WTC11 (cell line): ENCODE data around the gene IFITM10. TPM values are rescaled to one million over a fixed set of nuclear protein-coding genes. Genes with fewer than 3 reads are reported as not detected.

Experiments used
- ATAC-seq: fragments of 200-7000 bp; cut with Tn5 transposase; 2 replicates; pipeline ENCODE4 v1.10.0; 2021; ENCODE audit warnings: mild to moderate bottlenecking, moderate library complexity
- Bru-seq: library from RNA; stranded (reverse); fragments of 400-500 nt; gene quantifications from one replicate; lab custom pipeline; 2021; lab: Mats Ljungman, UMichigan
- CTCF ChIA-PET: fragments of 300-600 bp; sonication (Branson Sonifier 250); formaldehyde crosslinking; loops from one replicate; lab custom pipeline; 2021; ENCODE audit warnings: antibody characterized with exemption; lab: Charles Lee
- POLR2A ChIA-PET: fragments of 350-600 bp; sonication (Branson Sonifier 250); formaldehyde crosslinking; loops from one replicate; lab custom pipeline; 2021; ENCODE audit warnings: antibody characterized with exemption; lab: Charles Lee
- DNase-seq: peaks from one replicate; pipeline ENCODE4 v3.0.0; 2021; ENCODE audit warnings: low spot score
- H3K27ac Mint-ChIP-seq: 2 replicates; pipeline ENCODE4 v1.8.0; 2021; ENCODE audit warnings: mixed read lengths
- H3K27me3 Mint-ChIP-seq: 2 replicates; pipeline ENCODE4 v1.8.0; 2021; ENCODE audit warnings: low read depth, mild to moderate bottlenecking, moderate library complexity, mixed read lengths
- H3K36me3 Mint-ChIP-seq: 2 replicates; pipeline ENCODE4 v1.8.0; 2021; ENCODE audit warnings: mixed read lengths
- H3K4me1 Mint-ChIP-seq: 2 replicates; pipeline ENCODE4 v1.8.0; 2022; ENCODE audit warnings: mixed read lengths
- H3K4me3 Mint-ChIP-seq: 2 replicates; pipeline ENCODE4 v1.8.0; 2021; ENCODE audit warnings: mild to moderate bottlenecking, moderate library complexity, mixed read lengths
- H3K9me3 Mint-ChIP-seq: 2 replicates; pipeline ENCODE4 v1.8.0; 2021; ENCODE audit warnings: mixed read lengths
- CBFB ChIP-seq: sonication (generic); formaldehyde crosslinking; IDR thresholded peaks from 2 replicates; pipeline ENCODE4 v1.8.1; 2022; ENCODE audit warnings: mild to moderate bottlenecking, low read depth, missing genetic modification reagents
- CREM ChIP-seq: sonication (generic); formaldehyde crosslinking; IDR thresholded peaks from 2 replicates; pipeline ENCODE4 v1.8.1; 2022; ENCODE audit warnings: mild to moderate bottlenecking, missing genetic modification reagents, moderate library complexity
- ETV6 ChIP-seq: sonication (generic); formaldehyde crosslinking; IDR thresholded peaks from 2 replicates; pipeline ENCODE4 v1.8.1; 2022; ENCODE audit warnings: mild to moderate bottlenecking, missing genetic modification reagents
- JUN ChIP-seq: sonication (generic); formaldehyde crosslinking; IDR thresholded peaks from 2 replicates; pipeline ENCODE4 v1.8.0; 2023; ENCODE audit warnings: mild to moderate bottlenecking, missing genetic modification reagents
- SP1 ChIP-seq: sonication (generic); formaldehyde crosslinking; conservative IDR thresholded peaks from 2 replicates; pipeline ENCODE4 v1.8.1; 2022; ENCODE audit warnings: missing genetic modification reagents
- ZBTB21 ChIP-seq: sonication (generic); formaldehyde crosslinking; IDR thresholded peaks from 2 replicates; pipeline ENCODE4 v1.8.1; 2023; ENCODE audit warnings: mild to moderate bottlenecking, missing genetic modification reagents, borderline replicate concordance
- ZNF121 ChIP-seq: sonication (generic); formaldehyde crosslinking; IDR thresholded peaks from 2 replicates; pipeline ENCODE4 v1.8.0; 2023; ENCODE audit warnings: missing genetic modification reagents
- ZNF219 ChIP-seq: sonication (generic); formaldehyde crosslinking; IDR thresholded peaks from 2 replicates; pipeline ENCODE4 v1.8.0; 2023; ENCODE audit warnings: missing genetic modification reagents, mild to moderate bottlenecking, borderline replicate concordance
- ZNF317 ChIP-seq: sonication (generic); formaldehyde crosslinking; IDR thresholded peaks from 2 replicates; pipeline ENCODE4 v1.8.1; 2023; ENCODE audit warnings: low read depth, mild to moderate bottlenecking, moderate library complexity, missing genetic modification reagents, borderline replicate concordance
- ZNF396 ChIP-seq: fragments of 250-450 bp; sonication (Bioruptor Pico); IDR thresholded peaks from 2 replicates; pipeline ENCODE4 v1.8.0; 2021; ENCODE audit warnings: mild to moderate bottlenecking, moderate library complexity, borderline replicate concordance
- ZNF671 ChIP-seq: fragments of 250-450 bp; sonication (Bioruptor Pico); IDR thresholded peaks from 2 replicates; pipeline ENCODE4 v1.8.0; 2021; ENCODE audit warnings: mild to moderate bottlenecking
- long read RNA-seq, 3 experiments: library from RNA in 1 of 3; library from capped mRNA in 1 of 3; library from polyadenylated mRNA in 1 of 3; unstranded in 2 of 3; stranded (forward) in 1 of 3; transcript quantifications; one replicate each; pipeline ENCODE4 v2.0.0, GENCODE V29; 2021
- total RNA-seq: library from RNA; stranded (reverse); gene quantifications from 3 replicates; pipeline ENCODE4 v1.2.3, GENCODE V29; 2021
- TF ChIP-seq, protein P1 (sequence below): sonication (generic); formaldehyde crosslinking; IDR thresholded peaks from 2 replicates; pipeline ENCODE4 v1.8.1; 2022; ENCODE audit warnings: mild to moderate bottlenecking, missing genetic modification reagents, moderate library complexity, borderline replicate concordance
- TF ChIP-seq, protein P2 (sequence below): sonication (generic); formaldehyde crosslinking; IDR thresholded peaks from 2 replicates; pipeline ENCODE4 v1.8.1; 2023; ENCODE audit warnings: mild to moderate bottlenecking, moderate library complexity, missing genetic modification reagents
- TF ChIP-seq, protein P3 (sequence below): sonication (generic); formaldehyde crosslinking; IDR thresholded peaks from 2 replicates; pipeline ENCODE4 v1.8.1; 2022; ENCODE audit warnings: missing genetic modification reagents, borderline replicate concordance
- TF ChIP-seq, protein P4 (sequence below): sonication (generic); formaldehyde crosslinking; IDR thresholded peaks from 2 replicates; pipeline ENCODE4 v1.8.0; 2022; ENCODE audit warnings: mild to moderate bottlenecking, missing genetic modification reagents
- TF ChIP-seq, protein P5 (sequence below): sonication (generic); formaldehyde crosslinking; IDR thresholded peaks from 2 replicates; pipeline ENCODE4 v1.8.0; 2022; ENCODE audit warnings: mild to moderate bottlenecking, missing genetic modification reagents
- TF ChIP-seq, protein P6 (sequence below): fragments of 250-450 bp; sonication (Bioruptor Pico); conservative IDR thresholded peaks from 2 replicates; pipeline ENCODE4 v1.9.0; 2021; ENCODE audit warnings: mild to moderate bottlenecking

Gene IFITM10
- total RNA-seq (0.80 to 1.7 TPM (median 1.3 TPM) in 3 replicates), Bru-seq, nascent RNA (percentile 24 among the genes with signal in this experiment)
- long read RNA-seq, experiment 1, partial matches to known transcripts: 0 of 1 reads
- long read RNA-seq, experiment 1, other reads (novel, unspliced or antisense): 1 of 1 reads
- long read RNA-seq, experiment 2: 0 reads
- long read RNA-seq, experiment 3: 0 reads

DNA sequence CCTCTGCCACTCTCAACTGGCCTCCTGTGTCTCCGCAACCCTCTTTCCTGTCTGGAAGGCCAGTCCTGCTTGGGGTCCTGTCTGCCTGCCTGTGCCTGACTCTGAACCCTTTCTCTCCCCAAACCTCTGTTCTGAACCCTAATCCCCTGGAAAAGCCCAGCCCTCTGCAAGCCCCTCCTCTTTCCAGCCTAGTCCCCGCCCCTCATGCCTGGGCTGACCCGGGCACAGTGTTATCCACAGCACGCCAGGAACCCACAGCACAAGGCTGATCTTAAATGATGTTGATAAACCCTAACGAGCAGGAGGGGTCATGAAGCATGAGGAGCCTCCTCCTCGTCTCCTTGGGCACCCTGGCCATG, at the start of gene IFITM10:
Gene IFITM10 (minus strand): TSS at position 115 of the 359 bp plus-strand sequence. CDS start 153 bp downstream, outside the sequence.
- H3K27ac Mint-ChIP-seq: no peak within 1 kb of the TSS
- CTCF ChIA-PET: interaction anchor here (0.6 to 4.4 kb wide), 6 partner anchors 16 to 164 kb away, joined by 3 to 32 read pairs (median 6); no protein-coding TSS in a partner anchor
- DNase-seq: peak; percentile 45

DNA sequence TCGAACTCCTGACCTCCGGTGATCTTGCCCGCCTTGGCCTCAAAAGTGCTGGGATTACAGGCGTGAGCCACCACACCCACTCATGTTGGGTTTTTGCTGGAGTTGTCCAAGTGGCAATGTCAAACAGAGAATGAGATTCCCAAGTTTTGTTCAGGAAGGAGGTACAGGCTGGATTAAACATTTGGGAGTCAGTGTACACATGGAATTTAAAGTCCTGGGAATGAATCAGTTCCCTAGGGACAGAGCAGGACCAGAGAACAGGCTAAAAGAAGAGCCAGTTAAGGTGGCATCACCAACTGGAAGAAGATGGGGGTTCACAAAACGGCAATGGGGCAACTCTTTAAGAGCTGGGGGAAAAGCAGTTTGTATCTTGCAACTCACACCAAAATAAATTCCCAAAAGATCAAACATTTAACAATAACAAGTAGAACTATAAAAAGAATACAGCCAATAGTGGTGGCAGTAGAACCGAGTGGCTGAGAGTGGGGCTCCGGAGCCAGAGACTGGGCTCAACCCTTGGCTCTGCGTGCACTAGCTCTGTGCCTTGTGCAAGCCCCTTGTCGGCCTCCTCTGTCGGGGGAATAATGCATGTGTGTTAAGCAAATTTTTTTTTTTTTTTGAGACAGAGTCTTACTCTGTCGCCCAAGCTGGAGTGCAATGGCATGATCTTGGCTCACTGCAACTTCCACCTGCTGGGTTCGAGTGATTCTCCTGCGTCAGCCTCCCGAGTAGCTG, 47.2 kb upstream of the IFITM10 start:
- H3K27me3 Mint-ChIP-seq: peaks cover 27% of the 10 kb centered on the region
- TF ChIP-seq ZNF121 (CRISPR knock-in tag): no peak
- TF ChIP-seq SP1 (CRISPR knock-in tag): no peak
- TF ChIP-seq, protein P1, sequence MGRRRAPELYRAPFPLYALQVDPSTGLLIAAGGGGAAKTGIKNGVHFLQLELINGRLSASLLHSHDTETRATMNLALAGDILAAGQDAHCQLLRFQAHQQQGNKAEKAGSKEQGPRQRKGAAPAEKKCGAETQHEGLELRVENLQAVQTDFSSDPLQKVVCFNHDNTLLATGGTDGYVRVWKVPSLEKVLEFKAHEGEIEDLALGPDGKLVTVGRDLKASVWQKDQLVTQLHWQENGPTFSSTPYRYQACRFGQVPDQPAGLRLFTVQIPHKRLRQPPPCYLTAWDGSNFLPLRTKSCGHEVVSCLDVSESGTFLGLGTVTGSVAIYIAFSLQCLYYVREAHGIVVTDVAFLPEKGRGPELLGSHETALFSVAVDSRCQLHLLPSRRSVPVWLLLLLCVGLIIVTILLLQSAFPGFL (CRISPR knock-in tag): no peak
- TF ChIP-seq, protein P2, sequence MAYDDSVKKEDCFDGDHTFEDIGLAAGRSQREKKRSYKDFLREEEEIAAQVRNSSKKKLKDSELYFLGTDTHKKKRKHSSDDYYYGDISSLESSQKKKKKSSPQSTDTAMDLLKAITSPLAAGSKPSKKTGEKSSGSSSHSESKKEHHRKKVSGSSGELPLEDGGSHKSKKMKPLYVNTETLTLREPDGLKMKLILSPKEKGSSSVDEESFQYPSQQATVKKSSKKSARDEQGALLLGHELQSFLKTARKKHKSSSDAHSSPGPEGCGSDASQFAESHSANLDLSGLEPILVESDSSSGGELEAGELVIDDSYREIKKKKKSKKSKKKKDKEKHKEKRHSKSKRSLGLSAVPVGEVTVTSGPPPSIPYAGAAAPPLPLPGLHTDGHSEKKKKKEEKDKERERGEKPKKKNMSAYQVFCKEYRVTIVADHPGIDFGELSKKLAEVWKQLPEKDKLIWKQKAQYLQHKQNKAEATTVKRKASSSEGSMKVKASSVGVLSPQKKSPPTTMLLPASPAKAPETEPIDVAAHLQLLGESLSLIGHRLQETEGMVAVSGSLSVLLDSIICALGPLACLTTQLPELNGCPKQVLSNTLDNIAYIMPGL: no peak
- TF ChIP-seq ZNF396 (CRISPR knock-in tag): no peak
- TF ChIP-seq ZNF219 (CRISPR knock-in tag): no peak
- TF ChIP-seq CREM: no peak
- no peak for TF ChIP-seq ZNF317 (CRISPR knock-in tag)
- TF ChIP-seq, protein P3, sequence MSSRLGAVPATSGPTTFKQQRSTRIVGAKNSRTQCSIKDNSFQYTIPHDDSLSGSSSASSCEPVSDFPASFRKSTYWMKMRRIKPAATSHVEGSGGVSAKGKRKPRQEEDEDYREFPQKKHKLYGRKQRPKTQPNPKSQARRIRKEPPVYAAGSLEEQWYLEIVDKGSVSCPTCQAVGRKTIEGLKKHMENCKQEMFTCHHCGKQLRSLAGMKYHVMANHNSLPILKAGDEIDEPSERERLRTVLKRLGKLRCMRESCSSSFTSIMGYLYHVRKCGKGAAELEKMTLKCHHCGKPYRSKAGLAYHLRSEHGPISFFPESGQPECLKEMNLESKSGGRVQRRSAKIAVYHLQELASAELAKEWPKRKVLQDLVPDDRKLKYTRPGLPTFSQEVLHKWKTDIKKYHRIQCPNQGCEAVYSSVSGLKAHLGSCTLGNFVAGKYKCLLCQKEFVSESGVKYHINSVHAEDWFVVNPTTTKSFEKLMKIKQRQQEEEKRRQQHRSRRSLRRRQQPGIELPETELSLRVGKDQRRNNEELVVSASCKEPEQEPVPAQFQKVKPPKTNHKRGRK: no peak
- TF ChIP-seq JUN: no peak
- TF ChIP-seq ZNF671 (CRISPR knock-in tag): no peak
- TF ChIP-seq, protein P4, sequence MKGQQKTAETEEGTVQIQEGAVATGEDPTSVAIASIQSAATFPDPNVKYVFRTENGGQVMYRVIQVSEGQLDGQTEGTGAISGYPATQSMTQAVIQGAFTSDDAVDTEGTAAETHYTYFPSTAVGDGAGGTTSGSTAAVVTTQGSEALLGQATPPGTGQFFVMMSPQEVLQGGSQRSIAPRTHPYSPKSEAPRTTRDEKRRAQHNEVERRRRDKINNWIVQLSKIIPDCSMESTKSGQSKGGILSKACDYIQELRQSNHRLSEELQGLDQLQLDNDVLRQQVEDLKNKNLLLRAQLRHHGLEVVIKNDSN (CRISPR knock-in tag): no peak
- TF ChIP-seq, protein P5, sequence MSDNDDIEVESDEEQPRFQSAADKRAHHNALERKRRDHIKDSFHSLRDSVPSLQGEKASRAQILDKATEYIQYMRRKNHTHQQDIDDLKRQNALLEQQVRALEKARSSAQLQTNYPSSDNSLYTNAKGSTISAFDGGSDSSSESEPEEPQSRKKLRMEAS: no peak
- TF ChIP-seq CBFB: no peak
- no peak for TF ChIP-seq ZBTB21
- no peaks in the 10 kb centered on the region for H3K9me3 Mint-ChIP-seq
- H3K4me3 Mint-ChIP-seq: no peak overlapping the region
- no peaks in the 10 kb centered on the region for H3K4me1 Mint-ChIP-seq
- ATAC-seq: no peak
- H3K27ac Mint-ChIP-seq: no peak overlapping the region
- ChIA-PET CTCF (interaction anchor here (0.7 to 1.5 kb wide), 11 partner anchors 9 to 355 kb away, joined by 3 to 17 read pairs (median 6); no protein-coding TSS in a partner anchor), POLR2A (interaction anchor here (0.6 kb wide), 1 partner anchor 10 kb away, joined by 4 read pairs; no protein-coding TSS in a partner anchor)
- no peaks in the 10 kb centered on the region for H3K36me3 Mint-ChIP-seq
- DNase-seq: no peak

More for the DNA sequence above, at the start of gene IFITM10:
- peak; percentile 61 for ATAC-seq
- POLR2A ChIA-PET: no interaction called here
- Mint-ChIP-seq H3K9me3 (peaks cover 9% of the 10 kb centered on the region), H3K36me3 (peaks cover 8% of the 10 kb centered on the region), H3K4me3 (peak within 1 kb of the TSS; percentile 57), H3K4me1 (peaks cover 12% of the 10 kb centered on the region), H3K27me3 (peaks cover 49% of the 10 kb centered on the region)
- TF ChIP-seq CREM: no peak
- TF ChIP-seq, protein P6, sequence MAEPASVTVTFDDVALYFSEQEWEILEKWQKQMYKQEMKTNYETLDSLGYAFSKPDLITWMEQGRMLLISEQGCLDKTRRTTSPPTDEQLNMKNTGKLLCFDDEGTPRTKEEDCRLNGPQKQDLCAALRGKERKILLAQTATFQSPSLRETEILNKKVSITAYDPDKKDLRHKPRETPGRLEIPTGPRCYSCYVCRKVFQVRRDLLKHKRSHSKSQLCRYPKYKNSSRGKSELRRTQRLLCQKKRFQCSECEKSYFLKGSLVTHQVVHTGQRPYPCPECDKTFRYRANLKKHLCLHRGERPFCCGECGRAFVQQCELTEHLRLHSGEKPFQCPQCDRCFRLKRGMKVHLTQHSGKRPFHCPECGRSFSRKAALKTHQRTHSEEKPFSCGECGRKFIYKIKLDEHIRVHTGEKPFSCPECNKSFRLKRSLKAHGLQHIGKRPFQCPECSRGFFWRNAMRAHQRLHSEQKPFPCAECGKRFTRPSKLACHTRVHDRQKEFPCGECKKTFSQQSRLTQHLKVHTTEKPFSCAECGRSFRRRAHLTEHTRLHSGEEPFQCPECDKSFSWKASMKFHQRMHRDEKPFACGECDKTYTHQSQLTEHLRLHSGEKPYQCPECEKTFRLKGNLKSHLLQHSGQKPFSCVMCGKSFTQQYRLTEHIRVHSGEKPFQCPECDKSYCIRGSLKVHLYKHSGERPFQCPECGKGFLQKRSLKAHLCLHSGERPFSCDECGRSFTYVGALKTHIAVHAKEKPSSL (CRISPR knock-in tag): no peak
- 0 out of 2 replicates have a peak, but pooled peaks have one; percentile 33 for TF ChIP-seq ETV6 (CRISPR knock-in tag)
